Upper lobe of right lung (tissue), 1 donor: ENCODE data around the gene LRWD1. TPM values are rescaled to one million over a fixed set of nuclear protein-coding genes. Genes with fewer than 3 reads are reported as not detected.

Experiments used
- ATAC-seq: fragments of 200-7000 bp; cut with Tn5 transposase; one replicate; pipeline ENCODE4 v1.9.1; 2020; ENCODE audit warnings: mild to moderate bottlenecking, moderate library complexity
- DNase-seq: peaks from one replicate; pipeline ENCODE4 v3.0.0-alpha.2; 2020
- H3K27ac ChIP-seq: fragments of 200-600 bp; one replicate; pipeline ENCODE4 v1.8.0; 2022
- H3K27me3 ChIP-seq: fragments of 200-600 bp; one replicate; pipeline ENCODE4 v1.8.0; 2022; ENCODE audit warnings: mild to moderate bottlenecking
- H3K36me3 ChIP-seq: fragments of 200-600 bp; one replicate; pipeline ENCODE4 v1.8.0; 2022
- H3K4me1 ChIP-seq: fragments of 200-600 bp; one replicate; pipeline ENCODE4 v1.8.0; 2022
- H3K4me3 ChIP-seq: fragments of 200-600 bp; one replicate; pipeline ENCODE4 v1.8.0; 2022; ENCODE audit warnings: mild to moderate bottlenecking
- H3K9me3 ChIP-seq: fragments of 200-600 bp; one replicate; pipeline ENCODE4 v1.8.0; 2022
- CTCF ChIP-seq: fragments of 200-600 bp; IDR thresholded peaks from one replicate; pipeline ENCODE4 v1.8.0; 2022; ENCODE audit warnings: antibody characterized with exemption
- intact Hi-C: fragments of 100-400 bp; cut with DNase I; formaldehyde crosslinking; loops from one replicate; pipeline ENCODE4 v1.11.0; 2022
- total RNA-seq: library from RNA; stranded (reverse); fragmentation: NEBNext Ultra II Directional; extraction: Animal tissue kit (Norgen Biotek cat#: 25700); gene quantifications from one replicate; pipeline ENCODE4 v1.2.1, GENCODE V29; 2021
- donor health status: DM: no; HTN: yes; CAD: no; lungs with severe emphysema.

LRWD1 gene
- total RNA-seq, 1 donor from 2014 or later = 15.7 TPM

- Histone ChIP-seq H3K9me3 (no peaks in the 10 kb centered on the region), H3K27ac (peak overlapping the region; percentile 84), H3K4me3 (no peak overlapping the region), H3K4me1 (peaks cover 9% of the 10 kb centered on the region), H3K36me3 (peaks cover 12% of the 10 kb centered on the region), H3K27me3 (no peaks in the 10 kb centered on the region)
- no peak for DNase-seq
- no peak for TF ChIP-seq CTCF
- intact Hi-C loops = no loop called here
- no peak for ATAC-seq
Measured at GRCh38 chr7:102427019-102427405, 37.8 kb upstream of the LRWD1 start.

GRCh38 chr7:102429141-102429899 lies 35.5 kb upstream of the LRWD1 start:
- no peak overlapping the region for H3K27ac ChIP-seq
- H3K4me1 ChIP-seq = peaks cover 14% of the 10 kb centered on the region
- DNase-seq (no peak), ATAC-seq (no peak)
- no peaks in the 10 kb centered on the region for H3K27me3 ChIP-seq
- no peak for TF ChIP-seq CTCF
- intact Hi-C loops = no loop called here
- peaks cover 12% of the 10 kb centered on the region for H3K36me3 ChIP-seq
- H3K9me3 ChIP-seq = no peaks in the 10 kb centered on the region
- H3K4me3 ChIP-seq = no peak overlapping the region

GRCh38 chr7:102431617-102432298 lies 33.0 kb upstream of the LRWD1 start:
- ATAC-seq (no peak), DNase-seq (no peak)
- H3K9me3 ChIP-seq = no peaks in the 10 kb centered on the region
- no peaks in the 10 kb centered on the region for H3K36me3 ChIP-seq
- TF ChIP-seq CTCF = no peak
- peak overlapping the region; percentile 66 for H3K27ac ChIP-seq
- H3K4me3 ChIP-seq = no peak overlapping the region
- intact Hi-C loops = no loop called here
- H3K4me1 ChIP-seq = peaks cover 14% of the 10 kb centered on the region
- H3K27me3 ChIP-seq = no peaks in the 10 kb centered on the region

- intact Hi-C loops = no loop called here
Measured at GRCh38 chr7:102432442-102433218, 32.2 kb upstream of the LRWD1 start.

More at GRCh38 chr7:102432442-102433218, 32.2 kb upstream of the LRWD1 start:
- peaks cover 14% of the 10 kb centered on the region for H3K4me1 ChIP-seq
- H3K9me3 ChIP-seq = no peaks in the 10 kb centered on the region
- DNase-seq = no peak
- H3K27me3 ChIP-seq = no peaks in the 10 kb centered on the region
- no peak for TF ChIP-seq CTCF
- peak; percentile 5 for ATAC-seq
- peak overlapping the region; percentile 79 for H3K27ac ChIP-seq
- H3K36me3 ChIP-seq = no peaks in the 10 kb centered on the region
- H3K4me3 ChIP-seq = peak overlapping the region; percentile 81
